Peyer's patch (tissue), 4 donors: ENCODE measurements around the gene TEKTIP1.

ENCODE experiments used
- CTCF ChIP-seq, 6 experiments: fragments of 450-650 bp in 4 of 6; fragments of 200-600 bp in 2 of 6; sonication (generic) in 1 of 6; IDR thresholded peaks; one replicate each; pipeline ENCODE4 v1.5.1; 2017 to 2019; ENCODE audit warnings: antibody characterized with exemption in 6 of 6, mild to moderate bottlenecking in 3 of 6, moderate library complexity in 1 of 6
- POLR2A ChIP-seq, 2 donors: fragments of 450-650 bp; IDR thresholded peaks; one replicate each; pipeline ENCODE4 v1.5.1; 2017; ENCODE audit warnings: antibody characterized with exemption in 2 of 2, mild to moderate bottlenecking in 2 of 2, moderate library complexity in 2 of 2

GRCh38 chr19:3514930-3515329, 24.0 kb upstream of the TEKTIP1 start:
- no peak for TF ChIP-seq CTCF (IDR thresholded peaks at IDR 0.05)
- TF ChIP-seq POLR2A (IDR thresholded peaks at IDR 0.05): no peak
